Fibroblast of the aortic adventitia (primary cell): ENCODE data around the gene COL6A2. TPM values are rescaled to one million over a fixed set of nuclear protein-coding genes. Genes with fewer than 3 reads are reported as not detected.

Experiments
- DNase-seq: peaks from one replicate; pipeline ENCODE4 v3.0.0-alpha.2; 2010; ENCODE audit warnings: low read depth
- H3K4me3 ChIP-seq: 2 replicates; pipeline ENCODE4 v1.5.1; 2011; ENCODE audit warnings: low read depth, mild to moderate bottlenecking, control low read depth, low read length, moderate library complexity
- CTCF ChIP-seq: IDR thresholded peaks from 2 replicates; pipeline ENCODE4 v1.5.1; 2011; ENCODE audit warnings: mild to moderate bottlenecking, low read length, control low read depth, inconsistent platforms; ENCODE audit not compliant: insufficient read depth
- total RNA-seq: library from RNA; depleted of rRNA; stranded (reverse); fragments of >200 nt; gene quantifications from 2 replicates; pipeline ENCODE4 v1.2.3, GENCODE V29; 2012; ENCODE audit warnings: low replicate concordance

Gene COL6A2
- total RNA-seq, 1 donor: 1,068 TPM

DNA sequence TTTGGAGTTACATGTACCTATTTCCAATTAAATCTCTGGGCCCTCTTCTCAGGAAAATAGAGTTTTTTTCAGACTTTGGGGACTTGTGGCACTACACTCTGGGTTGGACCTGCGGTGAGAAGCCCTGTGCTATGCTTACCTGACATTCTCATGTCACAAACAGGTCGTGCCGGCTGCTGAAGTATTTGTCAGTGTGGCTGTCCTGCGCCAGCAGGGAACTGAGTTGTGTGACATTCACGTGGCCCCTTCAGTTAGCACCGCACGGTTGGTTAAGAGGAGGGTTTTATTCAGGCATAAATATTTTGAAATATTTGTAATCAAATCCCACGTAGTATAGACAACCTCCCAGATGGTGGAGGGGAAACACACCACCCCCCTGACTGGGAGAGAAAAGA, 6.3 kb upstream of the COL6A2 start:
- DNase-seq: no peak
- TF ChIP-seq CTCF: no peak
- H3K4me3 ChIP-seq: no peak overlapping the region

DNA sequence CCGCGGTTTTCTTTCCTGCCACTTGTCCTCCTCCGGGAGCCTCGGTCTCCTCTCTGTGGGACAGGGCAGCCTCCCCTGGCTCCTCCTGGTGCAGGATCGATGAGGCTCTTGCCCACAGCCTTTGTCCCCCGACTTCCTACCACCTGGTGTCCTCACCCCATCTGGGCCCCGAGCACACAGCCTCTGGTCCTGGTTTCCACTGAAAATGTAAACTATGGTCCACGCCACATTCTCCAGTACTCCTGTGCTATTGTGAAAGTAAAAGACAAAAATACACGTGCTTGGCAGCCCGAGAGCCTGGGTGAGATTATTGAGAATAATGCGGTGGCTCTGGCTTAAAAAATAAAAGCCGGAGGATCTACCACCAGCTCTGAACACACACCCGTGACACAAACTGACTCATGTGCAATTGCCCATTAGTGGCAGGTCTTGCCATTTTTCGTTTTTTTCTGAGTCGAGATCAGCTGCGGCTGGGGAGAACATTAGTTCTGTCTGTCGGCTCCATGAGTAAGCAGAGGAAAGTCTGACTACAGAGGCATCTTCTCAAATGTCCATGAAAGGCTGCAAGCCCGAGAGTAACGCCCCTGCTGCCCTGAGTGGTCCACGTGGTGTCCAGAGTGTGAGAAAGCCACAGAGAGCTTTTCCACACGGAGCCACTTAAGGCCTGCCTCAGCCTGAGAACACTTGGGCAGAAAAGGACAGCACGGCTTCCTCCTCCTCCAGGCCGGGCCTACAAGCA, 5.7 kb upstream of the COL6A2 start:
- peak overlapping the region; percentile 42 for H3K4me3 ChIP-seq
- no peak for TF ChIP-seq CTCF
- peak; percentile 97 for DNase-seq

- DNase-seq: no peak
- H3K4me3 ChIP-seq: no peak overlapping the region
Measured at GRCh38 chr21:46092811-46093667, 4.9 kb upstream of the COL6A2 start.

DNA sequence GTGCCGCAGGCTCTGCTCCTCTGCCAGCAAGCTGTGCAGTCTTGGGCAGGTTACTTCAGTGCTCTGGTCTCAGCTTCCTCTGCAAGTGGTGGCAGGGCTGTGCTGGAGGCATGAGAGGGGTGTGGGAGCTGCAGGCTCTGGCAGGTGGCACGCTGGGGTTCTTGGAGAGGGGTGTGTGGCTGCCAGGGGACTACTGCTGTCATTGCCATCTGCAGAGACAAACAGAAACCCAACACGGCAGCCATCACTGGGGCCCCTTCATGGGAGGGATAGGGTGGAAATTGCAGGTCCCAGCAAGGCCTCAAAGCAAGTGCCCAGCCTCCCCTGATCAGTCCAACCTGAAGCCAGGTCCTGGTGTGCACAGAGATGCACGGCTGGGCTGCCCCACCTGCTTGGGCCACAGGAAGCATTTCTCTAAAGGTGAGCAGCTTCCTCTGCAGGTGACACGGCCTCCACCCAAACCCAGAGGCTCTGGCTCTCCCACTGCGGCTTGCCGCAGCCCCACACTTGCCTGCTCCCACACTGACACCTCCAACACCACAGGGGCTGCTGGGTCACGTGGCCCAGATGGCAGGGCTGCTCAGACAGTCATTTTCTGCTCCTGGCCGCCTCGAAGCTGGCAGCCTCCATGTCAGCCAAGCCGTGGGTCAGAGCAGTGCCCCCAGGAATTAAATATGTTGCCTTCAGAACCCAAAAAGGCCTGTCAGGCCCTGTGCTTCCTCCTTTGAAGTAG, 4.1 kb upstream of the COL6A2 start:
- TF ChIP-seq CTCF: no peak
- H3K4me3 ChIP-seq: no peak overlapping the region
- DNase-seq: no peak

More at GRCh38 chr21:46092811-46093667, 4.9 kb upstream of the COL6A2 start:
- TF ChIP-seq CTCF: peak; percentile 17

DNA sequence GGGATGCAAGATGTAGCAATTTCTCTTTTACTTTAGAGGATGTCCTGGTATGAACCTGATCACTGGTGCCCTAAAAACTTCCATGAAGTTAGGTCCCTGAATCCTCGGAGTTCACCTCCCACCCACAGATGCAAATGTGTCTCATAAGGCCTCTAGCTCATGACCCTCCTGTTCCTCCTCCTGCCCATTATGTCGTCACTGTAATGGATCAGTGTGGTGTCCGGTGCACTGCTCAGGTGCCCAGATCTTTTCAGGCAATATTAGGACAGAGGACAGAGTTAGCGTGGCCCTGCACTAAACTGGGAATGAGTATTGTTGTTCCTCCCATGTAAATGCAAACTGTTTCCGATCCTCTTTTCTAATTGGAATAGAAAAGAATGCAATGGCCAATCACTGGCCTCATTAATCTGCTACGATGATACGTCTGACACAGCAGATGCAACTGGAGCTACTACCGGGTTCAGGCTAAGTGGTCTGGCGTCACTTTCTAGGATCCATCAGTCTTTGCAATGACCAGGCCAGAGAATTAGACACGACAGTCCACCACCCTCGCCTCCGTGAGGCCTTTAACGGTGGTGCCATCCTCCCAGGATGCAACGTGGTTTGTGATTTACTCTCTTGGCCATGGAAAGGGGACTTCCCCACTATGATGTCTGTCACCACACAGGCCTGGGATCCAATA, 3.4 kb upstream of the COL6A2 start:
- no peak overlapping the region for H3K4me3 ChIP-seq
- no peak for DNase-seq
- no peak for TF ChIP-seq CTCF

- DNase-seq: no peak
- TF ChIP-seq CTCF: peak; percentile 27
- H3K4me3 ChIP-seq: no peak overlapping the region
Measured at GRCh38 chr21:46095083-46095719, 2.7 kb upstream of the COL6A2 start.
